HG03354 (cell line): ENCODE results near the gene FHL2.

ENCODE experiments used
- ATAC-seq: cut with Tn5 transposase; IDR thresholded peaks from one replicate; pipeline ENCODE4 v1.9.1; 2021; ENCODE audit warnings: mild to moderate bottlenecking; ENCODE audit not compliant: unreplicated experiment, poor library complexity, severe bottlenecking

FHL2 gene, protein sequence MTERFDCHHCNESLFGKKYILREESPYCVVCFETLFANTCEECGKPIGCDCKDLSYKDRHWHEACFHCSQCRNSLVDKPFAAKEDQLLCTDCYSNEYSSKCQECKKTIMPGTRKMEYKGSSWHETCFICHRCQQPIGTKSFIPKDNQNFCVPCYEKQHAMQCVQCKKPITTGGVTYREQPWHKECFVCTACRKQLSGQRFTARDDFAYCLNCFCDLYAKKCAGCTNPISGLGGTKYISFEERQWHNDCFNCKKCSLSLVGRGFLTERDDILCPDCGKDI

DNA sequence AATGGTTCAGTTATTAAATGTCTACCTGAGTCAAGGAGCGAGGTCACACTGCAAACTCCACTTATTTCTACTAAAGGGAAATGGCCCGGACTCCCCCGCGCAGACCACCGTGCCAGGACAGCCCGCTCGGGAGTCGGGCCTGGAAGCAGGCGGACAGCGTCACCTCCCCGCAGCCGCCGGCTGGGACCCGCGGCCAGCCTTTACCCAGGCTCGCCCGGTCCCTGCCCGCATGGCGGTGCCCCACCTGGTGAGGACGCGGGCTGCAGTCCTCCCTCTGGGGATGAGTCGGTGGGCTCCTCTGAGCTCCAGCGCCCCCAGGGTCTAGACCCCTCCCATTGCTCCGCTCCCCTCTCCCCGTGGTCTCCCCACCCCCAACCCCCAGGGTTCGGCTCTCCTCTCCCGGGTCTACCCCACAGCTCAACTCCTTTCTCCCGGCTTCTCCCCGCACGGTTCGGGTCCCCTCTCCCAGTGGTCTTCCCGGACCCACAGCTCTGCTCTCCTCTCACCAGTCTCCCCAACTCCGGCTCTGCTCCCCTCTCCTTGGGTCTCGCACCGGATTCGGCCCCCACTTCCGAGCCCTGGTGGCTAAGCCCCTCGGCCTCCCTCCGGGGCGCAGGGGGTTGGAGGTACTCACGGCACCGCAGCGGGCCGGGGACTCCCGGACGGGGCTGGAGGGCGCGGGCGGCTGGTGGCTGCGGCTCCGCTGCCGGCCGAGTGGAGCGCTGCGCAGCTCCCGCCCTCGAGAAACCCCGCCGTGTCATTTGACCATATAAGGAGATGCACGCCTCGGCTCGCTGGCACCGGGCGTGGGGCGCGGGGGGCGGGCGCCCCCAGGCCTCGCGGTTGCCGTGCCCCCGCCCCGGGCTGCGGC, at the start of gene FHL2:
FHL2 (minus strand) TSS at position 716 of the 871 bp plus-strand sequence. CDS start 12,535 bp downstream, outside the sequence.
- ATAC-seq = peak; percentile 100

DNA sequence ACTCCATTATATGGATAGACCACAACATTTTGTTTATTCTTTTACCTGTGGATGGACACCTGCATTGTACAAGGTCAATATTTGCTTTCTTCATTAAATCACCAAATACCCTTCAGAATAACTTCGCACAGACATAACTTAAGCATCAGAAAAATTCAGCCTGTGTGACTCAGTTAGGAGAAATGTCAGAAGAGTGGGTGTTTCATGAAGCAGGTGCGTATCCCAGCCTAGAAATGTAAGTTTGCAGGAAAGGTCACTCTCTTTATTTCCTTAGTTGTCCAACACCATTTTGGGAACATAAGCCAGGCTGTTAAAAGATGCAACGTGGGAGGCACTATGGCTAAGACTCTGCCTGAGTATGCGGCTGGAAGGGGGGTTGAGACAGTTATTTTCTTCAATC, 48.6 kb upstream of the FHL2 start:
- ATAC-seq = no peak

DNA sequence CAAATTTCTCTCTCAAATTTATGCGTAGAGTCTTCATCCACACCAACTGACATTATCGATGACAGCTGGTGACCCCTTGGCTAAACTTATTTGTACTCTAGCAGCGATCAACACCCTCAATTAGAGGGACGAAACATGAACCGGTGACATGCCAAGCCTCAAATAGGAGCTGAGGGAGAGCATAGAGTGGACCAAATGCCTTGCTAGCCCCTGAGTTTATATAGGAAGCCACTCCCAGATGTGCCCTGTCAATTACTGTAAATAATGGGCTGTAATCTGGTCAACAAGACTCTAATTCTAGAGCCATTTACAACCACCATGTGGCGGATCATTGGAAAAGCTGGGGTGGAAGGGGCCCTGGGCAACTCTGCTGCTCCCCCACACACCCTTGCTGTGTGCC, 47.6 kb upstream of the FHL2 start:
- ATAC-seq = no peak

DNA sequence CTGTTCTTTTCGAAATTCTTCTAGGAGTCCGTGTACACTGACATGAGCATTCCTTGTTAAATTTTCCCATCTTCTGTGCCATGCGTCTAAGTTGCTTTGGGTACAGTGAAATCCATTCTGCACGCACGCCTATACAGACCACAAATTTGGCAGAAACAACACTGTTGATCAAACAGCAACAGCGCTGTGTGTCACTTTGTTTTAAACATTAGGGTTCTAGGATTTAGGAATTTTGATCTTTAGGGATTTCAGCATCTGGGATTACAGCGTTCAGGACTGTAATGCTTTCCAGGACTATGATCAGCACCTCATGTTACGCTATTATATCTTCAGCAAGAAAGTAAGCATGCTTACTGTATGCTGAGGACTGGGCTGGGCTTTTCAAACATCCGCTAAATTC, 47.1 kb upstream of the FHL2 start:
- no peak for ATAC-seq

DNA sequence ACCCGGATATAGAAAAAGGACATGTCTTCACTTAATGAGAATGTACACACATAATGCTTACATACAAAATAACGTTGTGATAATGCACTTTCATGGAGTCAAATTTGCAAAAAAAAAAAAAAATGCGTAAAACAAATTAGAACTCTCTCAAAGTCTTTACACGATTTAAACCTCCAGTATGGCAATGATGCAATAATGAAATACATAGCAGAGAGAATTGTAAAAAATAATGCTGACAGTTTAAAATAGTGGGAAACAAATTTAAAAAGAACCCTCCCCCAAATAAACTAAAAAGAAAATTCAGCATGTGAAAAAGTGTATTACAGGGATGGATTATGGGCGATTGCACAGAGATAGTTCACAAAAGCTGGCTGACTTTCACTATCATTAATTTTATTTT, 46.6 kb upstream of the FHL2 start:
- no peak for ATAC-seq

DNA sequence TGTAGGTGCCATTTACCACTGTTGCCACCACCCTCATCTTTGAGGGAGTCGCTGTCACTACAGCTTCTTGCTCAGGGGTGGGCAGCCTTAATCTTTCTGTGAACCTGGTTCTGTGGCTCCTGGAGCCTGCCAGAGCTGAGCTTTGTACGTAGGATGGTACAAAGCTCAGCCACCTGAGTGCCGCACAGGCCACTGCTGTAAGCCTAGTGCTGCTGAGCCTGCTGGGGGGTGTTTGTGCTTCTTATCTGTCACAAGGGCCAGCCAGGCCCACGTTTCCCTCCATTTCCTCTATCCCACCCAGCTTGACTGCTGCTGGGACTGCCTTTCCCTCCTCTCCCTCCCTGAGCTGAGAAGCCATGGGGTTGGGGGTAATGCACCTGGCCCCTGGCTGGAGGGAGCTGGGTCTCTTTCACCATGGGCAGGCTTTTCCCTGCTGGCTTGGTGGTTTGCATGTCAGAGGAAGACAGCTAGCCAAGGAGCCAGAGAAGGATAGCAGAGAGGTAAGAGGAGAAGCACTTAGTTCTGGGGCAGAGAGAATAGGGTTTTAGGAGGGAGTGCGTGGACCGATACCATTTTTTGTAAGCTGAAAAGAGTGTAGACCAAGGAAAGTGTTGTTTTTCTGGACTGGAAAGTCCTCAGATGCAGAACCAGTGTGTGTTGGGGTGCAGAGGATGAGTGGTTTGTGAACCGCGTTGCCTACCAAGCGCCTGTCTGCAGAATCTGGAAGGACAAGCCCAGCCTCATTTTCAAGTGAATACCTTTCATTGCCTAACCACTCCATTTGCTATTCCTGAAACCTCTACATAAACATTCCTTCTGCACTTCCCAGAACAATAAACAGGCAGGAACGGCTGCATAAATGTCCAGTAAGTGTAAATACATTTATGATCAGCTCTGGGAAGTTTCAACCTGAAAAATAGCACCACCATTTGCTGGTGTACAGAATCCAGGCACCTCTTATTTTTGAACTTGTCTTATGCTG, 45.1 kb upstream of the FHL2 start:
- ATAC-seq = no peak

DNA sequence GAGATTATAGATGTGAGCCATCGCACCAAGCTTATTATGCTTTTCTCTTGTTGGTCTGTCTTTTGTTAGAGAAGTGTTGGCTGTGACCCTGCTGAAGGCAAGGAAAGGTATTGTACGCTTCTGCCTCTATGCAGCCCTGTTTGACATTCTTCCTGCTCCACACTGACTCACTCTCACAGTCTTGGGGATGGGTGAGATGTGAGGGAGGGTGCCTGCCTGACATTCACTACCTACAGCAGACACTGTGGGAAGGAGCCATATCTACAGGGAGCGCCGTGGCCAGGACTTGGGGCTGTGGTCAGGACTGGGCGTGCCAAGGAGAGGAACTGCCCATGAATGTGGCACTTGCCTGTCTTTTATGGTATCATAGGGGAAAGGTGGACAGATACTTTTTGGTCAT, 43.9 kb upstream of the FHL2 start:
- ATAC-seq = no peak

DNA sequence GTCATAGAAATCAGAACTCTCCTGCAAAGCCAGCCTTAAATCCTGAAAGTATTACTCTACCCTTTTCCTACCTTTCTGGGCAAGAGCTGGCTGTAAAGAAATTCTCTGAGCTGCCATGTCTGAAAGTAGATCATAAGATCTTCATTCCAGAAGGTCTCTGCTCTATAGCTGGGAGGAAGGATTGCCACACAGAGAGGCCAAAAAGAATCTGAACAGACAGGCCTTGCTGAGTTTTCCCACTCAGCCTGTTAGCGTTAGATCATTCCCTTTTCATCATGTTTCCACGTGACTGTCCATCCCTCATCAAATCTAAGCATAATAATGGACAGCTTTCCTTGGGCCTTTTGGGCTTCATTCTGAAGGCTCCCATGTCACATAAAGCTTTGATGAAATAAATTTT, 43.2 kb upstream of the FHL2 start:
- ATAC-seq = no peak

DNA sequence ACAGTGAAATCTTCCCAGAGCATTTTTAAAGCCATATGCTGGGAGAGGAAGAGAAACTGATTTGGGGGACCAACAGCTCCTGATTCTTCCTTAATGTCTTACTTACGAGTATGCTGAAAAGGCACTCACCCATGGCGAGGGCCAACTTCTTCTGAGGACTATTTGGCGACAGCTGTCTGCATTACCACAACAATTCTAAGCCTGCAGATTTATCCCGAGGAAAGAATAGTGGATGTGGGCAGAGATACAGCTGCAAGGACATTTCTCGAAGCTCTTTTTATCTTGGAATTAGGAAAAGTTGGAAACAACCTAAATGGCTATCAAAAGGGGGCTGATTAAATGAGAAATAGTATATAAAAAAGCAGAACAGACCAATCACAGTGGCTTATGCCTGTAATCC, 40.3 kb upstream of the FHL2 start:
- no peak for ATAC-seq

DNA sequence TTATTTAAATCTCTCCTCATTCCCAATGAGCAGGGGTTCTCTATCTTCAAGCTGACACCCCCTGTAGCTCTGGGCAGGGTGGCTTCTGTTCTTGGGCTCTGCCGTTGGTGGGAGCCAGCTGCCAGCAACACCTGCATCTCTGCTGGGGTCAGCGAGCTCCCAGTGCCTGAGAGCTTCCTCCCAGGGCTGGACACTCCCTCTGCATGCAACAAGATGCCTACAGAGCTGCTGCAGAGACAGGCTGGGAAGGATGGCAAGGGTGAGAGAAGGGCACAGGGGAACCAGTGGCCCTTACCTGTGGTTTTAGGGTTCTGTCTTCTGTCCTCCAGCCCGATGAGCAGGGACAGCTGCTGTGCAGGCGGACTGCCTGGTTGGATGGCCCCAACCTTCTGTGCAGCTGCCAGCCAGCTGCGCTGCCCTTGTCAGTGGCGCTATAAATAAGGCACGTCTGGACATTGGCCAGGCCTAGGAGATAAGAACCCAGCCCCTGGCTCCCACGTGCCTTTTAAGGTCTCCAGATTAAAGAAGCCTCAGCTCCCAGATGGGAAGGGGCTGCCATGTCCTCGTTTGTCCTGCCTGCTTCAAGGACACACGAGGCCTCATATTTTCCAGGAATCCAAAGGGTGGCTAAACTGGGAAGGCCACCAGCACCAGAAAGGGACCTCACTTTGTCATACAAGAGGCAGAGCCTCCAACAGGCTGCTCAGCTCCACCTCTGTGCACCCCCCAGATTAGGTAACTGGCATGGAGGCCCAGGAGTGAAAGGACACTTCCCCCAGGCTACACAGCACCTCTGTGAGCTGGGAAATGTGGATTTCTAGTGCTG, 39.5 kb upstream of the FHL2 start:
- ATAC-seq = no peak

DNA sequence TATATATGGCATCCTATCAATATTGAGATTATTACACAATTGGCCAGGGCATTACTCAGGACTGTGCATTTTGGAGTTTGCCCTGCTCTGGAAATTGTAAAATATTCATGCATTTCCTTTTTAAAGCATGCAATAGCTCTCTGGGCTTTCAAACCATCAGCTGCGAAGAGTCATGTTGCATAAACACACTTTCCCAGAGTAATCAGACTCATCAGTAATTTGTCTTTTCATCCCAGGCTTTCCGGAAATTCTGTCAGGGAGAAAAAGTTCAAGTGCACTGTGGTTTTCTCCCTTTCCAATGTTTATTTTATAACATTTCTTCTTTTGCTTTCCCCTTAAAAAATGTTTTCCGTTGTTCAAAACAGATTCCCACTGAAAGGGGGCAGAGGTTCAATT, 38.9 kb upstream of the FHL2 start:
- ATAC-seq = no peak

DNA sequence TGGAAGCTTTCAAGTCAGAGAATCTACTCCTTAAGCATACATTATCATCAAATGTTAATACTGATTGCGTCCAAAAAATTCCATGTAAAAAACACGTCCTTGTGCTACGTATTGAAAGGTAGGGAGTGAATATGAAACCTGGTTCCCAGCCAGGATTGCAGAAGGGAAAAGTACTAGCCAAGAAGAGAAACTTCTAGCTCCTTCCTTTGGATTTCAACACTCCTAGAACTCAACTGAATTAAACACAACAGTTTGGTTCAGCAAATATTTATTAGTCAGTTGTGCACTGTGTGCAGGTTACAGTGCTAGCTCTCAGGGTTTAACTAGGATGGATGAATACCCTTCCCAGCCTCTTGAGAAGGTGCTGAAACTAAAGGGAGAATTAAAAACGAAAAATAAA, 33.9 kb upstream of the FHL2 start:
- no peak for ATAC-seq

DNA sequence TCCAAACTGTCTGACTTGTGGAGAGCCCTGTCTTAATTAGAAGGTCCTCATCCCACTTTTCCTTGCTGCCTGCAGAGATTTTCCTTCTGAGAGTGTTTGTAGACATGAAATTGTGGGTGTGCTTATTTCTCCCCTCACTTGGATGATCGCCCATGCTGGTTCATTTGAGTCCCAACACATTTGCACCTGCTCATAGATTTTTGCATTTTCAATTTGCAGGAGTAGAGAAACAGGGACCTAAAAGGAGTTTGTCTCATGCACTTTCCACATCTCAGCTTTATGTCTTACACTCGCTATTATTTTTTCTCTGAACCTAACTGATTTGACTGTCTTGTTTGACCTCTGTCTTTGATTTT, 33.2 kb upstream of the FHL2 start:
- no peak for ATAC-seq

DNA sequence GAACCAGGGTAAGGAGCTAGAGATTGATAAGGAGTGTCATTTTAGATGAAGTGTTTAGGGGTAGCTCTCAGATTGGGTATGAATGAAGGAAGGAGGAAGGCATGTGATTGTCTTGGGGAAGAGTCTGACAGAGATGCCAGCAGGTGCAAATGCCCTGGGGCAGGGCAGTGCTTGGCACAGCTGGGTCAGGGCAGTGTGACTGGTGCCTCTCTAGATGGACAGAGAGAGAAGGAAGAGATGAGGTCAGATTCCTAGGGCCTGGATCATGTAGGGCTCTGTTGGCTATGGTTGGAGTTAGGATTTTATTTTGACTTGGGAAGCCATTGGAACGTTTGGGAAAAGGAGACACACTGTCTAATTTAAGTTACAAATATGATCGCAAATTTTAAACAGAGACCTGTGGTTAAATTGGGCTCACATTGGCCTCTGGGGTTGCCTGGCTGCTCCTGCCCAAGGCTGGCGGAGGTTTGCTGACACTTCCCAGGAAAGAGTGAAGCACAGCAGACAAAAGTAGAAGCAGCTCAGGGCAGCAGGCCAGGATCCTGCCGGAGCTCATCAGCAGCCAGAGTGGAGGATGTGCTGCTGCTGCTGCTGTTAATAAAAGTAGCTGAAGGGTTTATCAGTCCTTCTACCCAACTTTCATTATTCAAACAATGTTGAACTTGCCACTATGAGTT, 32.7 kb upstream of the FHL2 start:
- no peak for ATAC-seq

DNA sequence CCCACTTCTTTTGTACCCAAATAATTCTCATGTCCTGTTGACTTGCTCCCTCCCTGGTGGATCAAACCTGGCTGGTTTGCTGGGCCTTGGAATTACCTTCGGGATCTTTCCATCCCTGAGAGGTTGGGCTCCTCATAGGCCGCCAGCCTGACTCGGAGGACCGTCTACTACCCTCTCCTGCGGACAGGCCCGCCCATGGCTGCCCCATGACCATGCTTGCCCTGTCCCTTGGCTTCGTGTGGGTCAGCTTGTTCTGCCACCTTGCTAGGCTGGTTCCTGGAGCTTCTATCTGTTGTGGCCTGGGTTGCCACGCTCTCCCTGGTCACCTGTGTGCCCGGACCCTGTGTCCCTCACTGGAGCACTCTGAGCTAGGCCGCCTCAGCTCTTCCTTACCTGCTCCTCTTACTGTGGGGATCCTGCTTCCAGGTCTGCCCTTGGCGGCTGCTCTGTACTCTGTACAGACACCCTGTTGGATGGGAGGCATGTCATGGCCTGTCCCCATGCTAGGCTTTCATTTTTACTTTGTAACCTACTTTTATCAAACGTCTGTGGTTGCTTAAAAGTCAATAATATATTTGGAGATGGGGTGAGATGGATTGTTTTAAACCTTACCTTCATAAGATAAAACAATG, 29.7 kb upstream of the FHL2 start:
- ATAC-seq = no peak

DNA sequence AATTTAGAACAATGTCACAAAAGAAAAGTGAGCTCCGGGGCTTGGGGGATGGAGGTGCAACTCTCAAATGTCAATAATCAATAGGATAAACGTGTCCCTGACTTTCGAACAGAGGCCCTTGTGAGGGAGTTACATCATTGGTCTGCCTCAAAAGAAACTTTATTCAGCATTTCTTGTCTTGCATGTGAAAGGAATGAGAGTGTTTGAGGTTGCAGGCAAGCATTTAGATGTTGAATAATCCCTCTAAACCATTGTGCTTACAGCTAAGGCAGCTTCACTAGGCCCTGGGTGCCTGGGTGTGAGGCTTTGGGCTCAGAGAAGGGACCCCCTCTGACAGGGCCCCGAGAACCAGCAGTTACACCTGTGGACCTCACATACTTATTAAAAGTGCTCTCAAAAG, 28.6 kb upstream of the FHL2 start:
- ATAC-seq = no peak

DNA sequence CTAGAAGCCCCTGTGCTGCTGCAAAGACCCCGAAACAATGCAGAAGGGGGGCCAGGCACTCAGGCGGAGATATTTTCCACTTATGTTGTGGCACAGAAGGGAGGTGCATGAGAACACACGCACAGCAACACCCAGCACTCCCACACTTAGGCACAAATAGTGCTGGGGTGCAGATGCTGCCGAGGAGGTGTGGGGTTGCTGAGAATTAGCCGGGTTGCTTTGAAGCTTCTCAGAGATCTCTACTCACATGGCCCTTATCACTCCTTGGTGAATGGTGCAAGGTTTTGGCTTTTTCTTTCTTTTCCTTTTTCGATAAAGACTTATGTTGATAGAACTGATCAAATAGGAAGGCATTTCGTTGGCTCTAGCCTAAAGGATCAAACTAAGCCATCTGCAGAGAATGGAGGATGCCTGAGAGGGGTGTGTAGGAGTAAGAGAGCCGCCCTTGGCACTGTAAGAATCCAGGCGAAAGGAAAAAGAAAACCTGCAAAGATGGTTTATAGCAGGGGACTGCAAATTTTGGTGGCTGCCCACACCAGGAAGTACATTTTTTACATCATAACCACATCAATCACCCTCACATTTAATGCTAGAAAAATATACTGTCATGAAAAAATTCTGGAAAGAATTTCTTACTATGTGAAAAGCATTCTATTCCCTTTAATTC, 27.9 kb upstream of the FHL2 start:
- no peak for ATAC-seq
